Stimulated activated CD8-positive, alpha-beta memory T cell treated with anti-CD3 and anti-CD28 coated beads, Interleukin-7, amount 100 ng/mL, for 24 hours (primary cell): ENCODE measurements around the gene ALCAM.

ENCODE experiments used
- DNase-seq: peaks from one replicate; pipeline ENCODE4 v3.0.0-alpha.2; 2020; ENCODE audit warnings: low read depth

Gene ALCAM

GRCh38 chr3:105366326-105367062 lies at the start of gene ALCAM:
Gene ALCAM, plus strand, starts transcription at chr3:105366909.
- DNase-seq = peak; percentile 63

- DNase-seq = no peak
Observed at GRCh38 chr3:105317841-105318240, 48.9 kb upstream of the ALCAM start.

- no peak for DNase-seq
Observed at GRCh38 chr3:105322570-105323273, 44.0 kb upstream of the ALCAM start.

- no peak for DNase-seq
Observed at GRCh38 chr3:105323274-105323599, 43.5 kb upstream of the ALCAM start.

- DNase-seq = no peak
Observed at GRCh38 chr3:105324951-105325350, 41.8 kb upstream of the ALCAM start.

- DNase-seq = no peak
Observed at GRCh38 chr3:105327662-105328337, 38.9 kb upstream of the ALCAM start.

GRCh38 chr3:105328338-105328730 lies 38.4 kb upstream of the ALCAM start:
- no peak for DNase-seq

- DNase-seq = no peak
Observed at GRCh38 chr3:105332961-105333360, 33.7 kb upstream of the ALCAM start.

GRCh38 chr3:105334138-105334882 lies 32.4 kb upstream of the ALCAM start:
- no peak for DNase-seq

GRCh38 chr3:105339946-105340345 lies 26.8 kb upstream of the ALCAM start:
- DNase-seq = no peak

- DNase-seq = no peak
Observed at GRCh38 chr3:105343991-105344390, 22.7 kb upstream of the ALCAM start.

- DNase-seq = no peak
Observed at GRCh38 chr3:105345156-105345555, 21.6 kb upstream of the ALCAM start.

GRCh38 chr3:105347625-105348302 lies 18.9 kb upstream of the ALCAM start:
- no peak for DNase-seq

- no peak for DNase-seq
Observed at GRCh38 chr3:105348307-105348706, 18.4 kb upstream of the ALCAM start.

- DNase-seq = no peak
Observed at GRCh38 chr3:105349684-105350387, 16.9 kb upstream of the ALCAM start.

GRCh38 chr3:105351821-105352220 lies 14.9 kb upstream of the ALCAM start:
- no peak for DNase-seq

- DNase-seq = no peak
Observed at GRCh38 chr3:105352976-105353375, 13.7 kb upstream of the ALCAM start.

- no peak for DNase-seq
Observed at GRCh38 chr3:105353485-105354161, 13.1 kb upstream of the ALCAM start.

GRCh38 chr3:105354429-105354828 lies 12.3 kb upstream of the ALCAM start:
- DNase-seq = no peak

GRCh38 chr3:105355408-105356061 lies 11.2 kb upstream of the ALCAM start:
- no peak for DNase-seq
